HK-2 (cell line): ENCODE data around the gene LRRC8B.
"Not testable (repeated sequence)": the region's sequence is repeated elsewhere in the genome, so short reads cannot be mapped to it uniquely, and the experiment has no call there.

Source experiments
- DNase-seq: peaks from one replicate; pipeline ENCODE4 v3.0.0-alpha.2; 2018; ENCODE audit not compliant: unreplicated experiment

Gene LRRC8B

DNA sequence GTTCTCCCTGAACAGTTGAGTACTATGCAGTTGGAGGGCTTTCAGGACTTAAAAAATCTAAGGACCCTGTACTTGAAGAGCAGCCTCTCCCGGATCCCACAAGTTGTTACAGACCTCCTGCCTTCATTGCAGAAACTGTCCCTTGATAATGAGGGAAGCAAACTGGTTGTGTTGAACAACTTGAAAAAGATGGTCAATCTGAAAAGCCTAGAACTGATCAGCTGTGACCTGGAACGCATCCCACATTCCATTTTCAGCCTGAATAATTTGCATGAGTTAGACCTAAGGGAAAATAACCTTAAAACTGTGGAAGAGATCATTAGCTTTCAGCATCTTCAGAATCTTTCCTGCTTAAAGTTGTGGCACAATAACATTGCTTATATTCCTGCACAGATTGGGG is 59.6 kb downstream of the LRRC8B start:
- DNase-seq, result no peak

DNA sequence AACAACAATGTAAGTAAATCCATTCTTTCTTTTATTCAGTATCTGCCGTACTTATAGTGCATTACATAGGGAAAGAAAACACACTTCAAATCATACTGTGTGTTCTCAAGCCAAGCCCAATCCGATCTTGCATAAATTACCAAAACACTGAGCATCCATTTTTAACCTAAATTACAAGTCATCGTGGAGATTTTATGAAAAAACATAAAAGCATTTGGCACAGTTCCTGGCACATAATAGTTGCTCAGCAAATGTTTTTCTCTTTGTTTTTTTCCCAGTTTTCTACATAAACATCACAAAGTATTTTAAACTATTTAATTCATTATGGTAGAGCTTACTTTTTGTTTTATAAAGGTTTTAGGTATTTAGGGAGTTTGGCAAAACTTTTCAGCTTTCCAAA is 60.2 kb downstream of the LRRC8B start:
- DNase-seq, result no peak

DNA sequence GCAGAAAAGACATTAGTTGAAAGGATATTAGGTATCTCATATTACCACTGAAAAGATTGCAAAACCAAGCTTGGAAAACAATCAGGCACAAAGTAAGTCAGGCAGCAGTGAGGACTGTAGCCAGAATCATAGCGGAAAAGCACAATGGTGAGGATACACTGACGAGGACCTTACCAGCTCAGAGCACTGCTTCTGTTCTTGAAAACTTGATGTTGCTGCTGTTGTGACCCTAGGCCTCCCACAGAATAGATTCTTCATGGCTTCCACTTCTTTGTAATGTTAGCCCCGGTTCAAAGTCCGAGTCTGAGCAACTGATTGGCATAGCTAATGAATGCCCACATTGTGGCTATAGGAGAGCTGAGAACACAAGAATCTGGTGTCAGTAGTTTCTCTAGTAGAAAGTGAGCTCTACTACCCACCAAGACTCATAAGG is 63.1 kb downstream of the LRRC8B start:
- DNase-seq, result no peak

DNA sequence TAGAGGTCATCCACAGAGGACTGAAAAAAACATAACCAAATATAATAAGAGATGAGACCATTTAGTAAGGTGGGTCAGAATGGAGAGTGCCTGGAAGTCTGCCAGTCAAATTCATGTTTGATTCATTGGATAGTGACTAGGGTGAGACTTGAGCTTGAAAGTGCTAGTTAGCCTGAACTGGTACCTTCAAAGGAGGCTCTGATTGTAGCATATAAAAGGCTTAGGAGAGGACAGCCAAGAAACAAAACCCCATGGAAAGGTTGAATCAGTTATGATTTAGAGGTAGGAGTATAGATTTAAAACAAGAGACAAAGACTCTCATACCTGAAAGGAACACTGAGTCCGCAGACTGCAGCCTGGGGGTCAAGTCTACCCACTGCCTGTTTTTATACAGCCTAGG is 63.9 kb downstream of the LRRC8B start:
- no peak for DNase-seq

DNA sequence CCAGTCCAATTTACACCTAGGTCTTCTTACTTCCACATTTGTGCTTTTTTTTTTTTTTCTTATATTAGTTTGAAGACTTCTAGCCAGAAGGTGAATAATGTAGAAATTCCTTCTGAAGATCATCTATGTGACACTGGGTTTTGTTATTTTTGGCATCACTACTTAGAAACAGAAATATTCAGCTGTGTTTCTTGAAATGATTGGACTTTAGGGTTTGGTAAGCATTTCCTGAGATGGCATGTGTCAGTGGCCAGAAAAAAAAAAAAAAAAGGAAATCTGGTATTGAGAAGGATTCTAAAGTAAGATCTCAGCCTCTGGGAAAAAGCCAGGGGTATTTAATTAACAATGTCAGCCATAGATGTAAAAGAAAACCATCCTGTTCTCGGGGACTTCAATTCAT is 64.9 kb downstream of the LRRC8B start:
- no peak for DNase-seq

DNA sequence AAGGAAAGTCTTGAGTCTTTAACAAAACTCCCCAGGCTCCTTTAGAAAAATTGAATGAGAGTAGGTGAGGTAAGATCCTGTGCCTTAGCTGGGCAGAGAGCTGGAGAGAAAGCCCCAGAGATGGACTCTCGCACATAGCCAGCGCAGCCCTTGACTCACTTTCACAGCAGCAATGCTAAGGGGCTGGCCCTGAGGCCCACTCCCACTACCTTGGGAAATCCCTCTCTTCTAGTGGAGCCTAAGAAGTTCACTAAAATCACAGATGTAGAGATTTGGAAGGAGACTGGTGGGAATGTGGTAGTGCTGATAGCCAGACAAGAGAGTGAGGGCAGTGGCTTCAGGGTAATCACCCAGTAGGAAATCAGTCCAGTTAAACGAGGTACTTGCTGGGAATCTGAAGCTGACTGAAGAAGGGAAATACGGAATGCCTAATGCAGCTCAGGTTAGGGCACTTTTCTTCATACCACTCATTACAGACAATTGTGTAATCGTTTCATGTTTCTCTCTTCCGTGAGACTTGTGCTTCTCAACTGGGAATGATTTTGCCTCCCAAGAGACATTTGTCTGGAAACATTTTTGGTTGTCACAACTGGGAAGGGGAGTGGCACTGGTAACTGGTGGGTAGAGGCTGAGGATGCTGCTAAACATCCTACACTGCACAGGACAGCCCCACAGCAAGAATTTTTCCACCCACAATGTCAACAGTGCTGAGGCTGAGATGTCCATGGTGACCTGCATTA is 65.9 kb downstream of the LRRC8B start:
- DNase-seq, result no peak

DNA sequence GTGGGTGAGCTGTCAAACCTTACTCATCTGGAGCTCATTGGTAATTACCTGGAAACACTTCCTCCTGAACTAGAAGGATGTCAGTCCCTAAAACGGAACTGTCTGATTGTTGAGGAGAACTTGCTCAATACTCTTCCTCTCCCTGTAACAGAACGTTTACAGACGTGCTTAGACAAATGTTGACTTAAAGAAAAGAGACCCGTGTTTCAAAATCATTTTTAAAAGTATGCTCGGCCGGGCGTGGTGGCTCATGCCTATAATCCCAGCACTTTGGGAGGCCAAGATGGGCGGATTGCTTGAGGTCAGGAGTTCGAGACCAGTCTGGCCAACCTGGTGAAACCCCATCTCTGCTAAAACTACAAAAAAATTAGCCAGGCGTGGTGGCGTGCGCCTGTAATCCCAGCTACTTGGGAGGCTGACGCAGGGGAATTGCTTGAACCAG is 68.3 kb downstream of the LRRC8B start:
- DNase-seq, result not testable (repeated sequence)

DNA sequence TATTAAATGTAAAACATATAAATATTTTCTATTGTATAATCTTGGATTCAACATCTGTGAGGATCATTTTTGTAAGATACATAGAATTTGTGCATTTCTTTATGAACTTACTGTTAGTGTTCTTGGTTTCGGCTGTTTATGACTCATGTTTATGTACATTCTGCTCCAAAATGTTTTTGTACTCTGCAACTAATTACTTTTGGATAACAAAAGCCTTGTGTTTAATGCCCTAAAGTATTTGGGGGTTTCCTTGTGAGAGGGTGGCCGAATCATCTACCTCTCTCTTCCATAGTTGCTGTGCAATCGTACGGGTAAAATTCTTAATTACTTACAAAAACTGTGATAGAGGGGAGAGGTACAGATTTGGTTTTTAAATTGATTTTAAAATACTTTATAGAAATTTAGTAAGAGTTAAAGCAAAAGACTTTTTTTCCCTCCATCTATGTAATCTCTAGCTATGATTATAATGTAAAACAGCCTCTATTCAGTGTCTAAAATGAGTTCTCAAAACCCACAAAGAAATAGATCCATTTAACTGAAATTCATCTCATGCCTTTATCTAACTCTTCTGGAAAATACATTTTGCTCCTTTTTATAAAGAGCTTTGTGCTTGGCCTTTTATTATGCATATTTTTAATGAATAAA is 69.6 kb downstream of the LRRC8B start:
- no peak for DNase-seq

DNA sequence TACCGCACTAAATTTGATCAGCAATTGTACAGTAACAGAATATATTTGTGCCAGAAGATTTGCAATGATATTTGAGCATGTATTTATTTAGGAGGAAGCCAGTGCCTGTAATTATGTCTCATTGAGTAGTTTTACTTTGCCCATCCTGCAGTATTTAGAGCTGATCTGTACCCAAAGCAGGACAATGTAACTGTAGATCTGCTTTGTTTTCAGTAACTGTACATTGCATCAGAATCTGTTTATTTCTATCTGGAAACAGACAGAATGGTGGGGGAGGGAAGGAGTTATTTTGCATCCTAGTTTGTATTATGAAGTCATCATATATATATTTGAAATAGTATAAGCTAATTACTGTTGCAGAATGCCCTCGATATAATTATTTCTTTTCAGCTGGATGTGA is 72.1 kb downstream of the LRRC8B start:
- DNase-seq, result no peak

DNA sequence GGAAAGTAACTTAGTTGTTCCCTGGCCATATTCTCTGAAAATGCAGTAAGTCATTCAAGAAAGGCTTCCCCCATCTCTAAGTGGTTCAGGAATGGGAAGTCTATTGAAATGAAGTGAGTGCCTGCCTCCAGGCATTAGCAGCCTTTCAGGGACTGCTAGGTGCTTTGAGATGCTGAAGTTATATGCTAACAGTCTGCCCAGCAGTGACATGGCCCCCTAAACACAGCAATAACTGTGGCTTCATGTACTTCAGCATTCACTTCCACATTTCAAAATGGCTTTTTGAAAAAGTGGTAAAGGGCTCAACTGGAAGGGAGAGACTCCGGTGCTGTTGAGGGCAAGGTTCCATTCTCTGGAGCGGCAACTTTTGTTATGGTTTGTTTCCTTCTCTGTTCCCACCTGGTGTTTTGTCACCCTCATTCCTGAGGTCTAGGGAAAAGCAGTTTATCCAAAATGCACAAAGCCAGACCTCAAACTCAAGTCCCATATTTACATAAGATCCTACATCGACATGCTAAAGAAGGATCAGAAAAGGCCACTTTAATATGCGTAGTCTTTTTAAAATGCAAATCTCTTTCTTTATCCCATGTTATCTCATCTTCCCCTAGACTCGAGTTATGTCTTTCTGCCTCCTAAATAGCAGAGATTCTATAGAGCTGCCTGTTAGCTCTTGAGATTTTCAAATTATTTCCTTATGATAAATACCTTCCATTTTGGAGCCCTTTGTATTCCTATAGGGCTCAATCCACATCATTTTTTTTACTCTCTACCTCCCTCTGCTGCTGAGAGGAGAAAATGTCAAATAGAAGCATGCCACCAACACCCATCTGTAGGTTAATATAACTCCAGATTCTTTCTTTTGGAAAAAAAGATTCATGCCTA is 74.1 kb downstream of the LRRC8B start:
- no peak for DNase-seq

DNA sequence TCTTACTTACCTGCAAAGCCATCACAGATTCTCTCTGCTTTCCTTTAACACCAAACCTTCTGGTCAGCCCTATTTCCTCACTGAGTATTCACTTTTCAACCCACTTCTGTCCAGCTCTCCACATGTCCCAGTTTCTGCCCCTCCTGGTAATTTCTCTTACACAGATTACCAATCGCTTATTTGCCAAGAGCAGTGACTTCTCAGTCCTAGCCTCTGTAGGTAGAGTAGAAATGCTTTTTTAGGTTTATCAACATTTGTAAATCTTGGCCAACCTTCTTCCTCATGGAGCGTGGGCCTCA is 74.7 kb downstream of the LRRC8B start:
- no peak for DNase-seq

DNA sequence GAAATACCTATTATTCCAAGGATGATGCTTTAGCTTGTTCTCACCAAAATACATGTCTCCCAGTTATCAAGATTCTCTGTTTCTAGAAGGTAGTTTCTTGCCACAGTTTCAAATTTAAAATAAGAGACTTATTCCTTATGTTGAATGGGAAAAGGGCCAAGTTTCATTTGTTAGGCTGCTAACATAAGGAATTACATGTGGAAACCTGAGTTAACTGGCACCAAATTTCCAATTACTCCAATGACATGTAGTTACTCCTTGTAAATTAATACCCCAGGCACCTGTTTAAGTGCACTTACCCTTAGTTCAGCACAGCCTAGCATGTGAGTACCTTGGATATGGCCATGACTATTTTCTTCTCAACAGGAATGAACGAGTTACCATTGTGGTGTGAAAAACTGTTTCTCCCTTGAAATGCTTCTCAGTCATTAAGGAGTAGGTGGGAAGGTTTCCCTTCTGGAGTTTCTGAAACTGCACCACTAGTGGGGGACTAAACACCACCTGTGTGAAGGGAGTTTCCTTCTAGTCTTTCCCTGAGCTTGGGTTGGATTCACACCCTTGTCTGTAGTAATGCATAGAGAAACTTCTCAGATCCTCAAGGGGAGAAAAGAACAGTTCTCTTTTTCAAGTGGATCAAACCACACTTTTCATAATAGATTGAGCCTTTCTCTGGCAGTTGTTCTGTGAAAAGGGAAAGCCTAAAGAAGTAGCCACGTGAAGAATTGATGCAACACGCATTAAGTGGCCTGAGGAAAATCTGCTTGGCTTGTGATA is 76.0 kb downstream of the LRRC8B start:
- DNase-seq, result no peak

DNA sequence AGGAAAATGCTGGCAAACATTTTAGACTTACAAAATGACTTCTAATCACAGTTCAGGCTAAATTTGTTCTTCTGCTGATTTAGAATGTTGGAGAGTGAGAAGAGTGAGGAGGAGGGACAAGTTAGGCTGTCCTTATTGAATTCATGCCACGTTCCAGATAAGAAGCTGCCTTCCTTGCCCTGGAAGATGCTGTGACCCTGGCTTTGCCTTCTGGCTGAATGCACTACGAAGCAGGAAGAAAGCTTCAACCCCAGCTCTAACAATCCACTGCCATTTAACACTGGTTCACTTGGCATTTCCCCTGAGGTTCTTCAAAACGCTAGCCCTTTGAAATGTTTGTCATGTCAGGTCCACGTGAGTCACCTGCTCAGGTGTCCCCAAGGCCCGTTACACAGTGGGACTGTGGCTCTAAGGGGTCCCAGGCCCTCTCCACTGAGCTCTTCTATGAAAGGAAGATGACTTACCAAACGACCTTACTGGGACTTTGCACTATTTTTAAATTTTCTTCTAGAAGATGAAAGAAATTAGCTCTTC is 78.3 kb downstream of the LRRC8B start:
- DNase-seq, result no peak

DNA sequence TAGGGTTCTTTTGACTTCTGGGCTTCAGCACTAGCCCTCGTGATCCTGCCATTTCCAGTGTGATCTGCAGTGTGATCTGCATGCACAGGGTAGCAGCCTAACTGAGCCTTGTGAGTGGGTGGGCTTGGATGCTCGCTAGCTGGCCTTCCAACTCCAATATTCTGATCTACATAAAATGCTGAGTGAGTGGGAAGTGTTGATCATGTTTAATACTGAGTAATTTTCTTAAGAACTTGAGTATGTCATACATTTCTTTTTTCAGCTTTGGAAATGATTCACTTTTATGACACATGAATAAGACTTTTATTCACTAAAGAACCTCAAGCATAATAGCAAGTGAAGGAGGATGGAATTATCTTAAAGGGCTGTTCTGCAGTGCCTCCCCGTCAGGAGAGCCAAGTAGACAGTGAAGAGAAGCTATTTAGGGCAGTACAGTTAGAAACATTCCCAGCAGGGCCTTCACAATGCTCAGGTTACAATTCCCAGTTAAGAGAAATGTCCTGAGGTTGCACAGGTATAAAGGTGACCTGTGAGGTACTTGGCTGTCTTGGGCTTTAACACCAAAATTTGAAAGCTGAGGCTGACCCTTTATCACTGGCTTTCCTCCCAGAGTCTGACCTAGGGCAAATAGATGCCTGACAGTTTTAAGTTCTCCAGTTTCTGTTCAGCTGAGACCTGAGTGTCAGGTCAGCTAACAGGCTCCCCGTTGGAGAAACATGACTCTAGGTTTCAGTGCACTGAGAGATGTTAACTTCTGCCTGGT is 79.2 kb downstream of the LRRC8B start:
- DNase-seq, result no peak

DNA sequence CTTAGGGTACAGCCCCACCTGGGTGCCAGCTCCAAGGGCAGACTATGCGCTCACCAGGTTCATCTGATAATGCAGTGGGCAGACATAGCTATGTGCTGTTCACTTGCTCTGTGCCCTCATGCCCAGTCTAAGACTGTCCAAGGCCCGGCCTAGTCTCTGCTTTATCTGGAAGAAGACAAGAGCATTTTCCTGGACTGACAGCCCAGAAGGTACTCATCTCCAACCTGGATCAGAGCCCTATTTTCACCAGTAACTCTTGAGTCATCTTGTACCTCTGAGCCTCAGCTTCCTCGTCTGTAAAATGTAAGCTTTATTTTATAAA is 79.7 kb downstream of the LRRC8B start:
- DNase-seq, result no peak

DNA sequence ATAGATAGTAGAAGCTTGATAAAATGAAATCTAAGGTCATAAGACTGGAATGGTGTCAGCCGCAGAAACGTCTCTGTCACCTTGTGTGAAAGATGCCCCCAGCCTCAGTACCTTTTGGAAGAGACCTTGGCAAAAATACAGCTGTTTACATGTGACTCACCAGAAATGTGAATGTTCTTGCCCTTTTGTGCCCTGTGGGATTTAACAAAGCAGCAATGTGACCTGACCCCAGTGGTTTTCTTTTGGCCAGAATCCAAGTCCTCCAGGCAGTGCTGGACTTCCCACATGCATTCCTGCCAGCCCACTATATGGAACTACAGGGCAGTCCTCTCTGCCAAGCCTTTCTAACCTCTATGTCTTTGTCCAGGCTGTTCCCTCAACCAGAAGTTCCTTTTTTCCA is 81.1 kb downstream of the LRRC8B start:
- DNase-seq, result peak; percentile 58

DNA sequence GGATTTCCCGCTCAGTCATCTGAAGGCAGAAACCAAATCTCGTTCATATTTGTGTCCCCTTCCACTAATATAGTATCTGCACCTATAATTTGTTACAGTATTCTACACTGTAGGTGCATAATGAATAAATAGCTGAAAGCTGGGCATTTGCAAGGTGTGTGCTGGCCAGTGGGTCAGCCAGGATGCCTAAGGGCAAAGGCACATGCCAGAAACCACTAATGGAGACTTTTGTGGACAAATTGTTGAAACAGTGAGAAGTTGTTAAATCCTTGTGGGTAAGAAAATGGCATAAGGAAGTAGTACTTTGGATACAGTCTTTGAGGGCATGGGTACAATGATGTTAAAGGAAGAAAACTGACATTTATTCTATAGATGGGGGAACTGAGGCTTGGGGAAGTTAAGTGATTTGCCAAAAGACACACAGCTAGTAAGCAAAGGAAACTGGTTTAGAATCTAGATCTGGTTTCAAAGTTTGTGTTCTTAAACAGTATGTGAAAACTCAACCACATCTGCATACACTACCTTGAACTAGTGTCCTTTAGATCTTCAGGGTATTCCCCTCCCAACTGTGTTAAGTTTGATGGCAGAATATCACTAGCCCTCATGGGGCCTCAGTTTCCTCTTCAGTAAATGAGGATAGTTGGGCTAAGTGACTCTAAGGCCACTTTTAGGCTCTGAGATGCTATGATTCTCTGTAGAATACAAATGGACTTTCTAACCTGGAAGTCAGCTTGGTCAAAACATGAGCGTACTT is 81.8 kb downstream of the LRRC8B start:
- DNase-seq, result no peak

DNA sequence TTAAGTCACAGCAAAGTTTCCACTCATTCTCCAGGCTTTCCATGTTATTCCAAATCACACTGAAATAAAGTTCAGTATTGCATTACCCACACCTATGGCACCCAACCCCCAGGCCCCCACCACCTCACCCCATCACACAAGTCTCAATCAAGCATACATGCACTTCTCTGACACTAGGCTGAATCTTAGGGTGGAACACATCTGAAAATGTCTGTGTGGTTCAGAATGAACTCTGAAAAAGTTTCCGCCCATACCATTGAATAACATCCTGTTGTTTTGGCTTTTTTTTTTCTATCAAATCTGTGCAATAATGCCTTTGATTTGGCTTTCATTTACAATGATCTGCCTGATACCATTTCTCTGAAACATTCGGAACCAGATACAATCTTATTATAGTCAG is 82.5 kb downstream of the LRRC8B start:
- no peak for DNase-seq

DNA sequence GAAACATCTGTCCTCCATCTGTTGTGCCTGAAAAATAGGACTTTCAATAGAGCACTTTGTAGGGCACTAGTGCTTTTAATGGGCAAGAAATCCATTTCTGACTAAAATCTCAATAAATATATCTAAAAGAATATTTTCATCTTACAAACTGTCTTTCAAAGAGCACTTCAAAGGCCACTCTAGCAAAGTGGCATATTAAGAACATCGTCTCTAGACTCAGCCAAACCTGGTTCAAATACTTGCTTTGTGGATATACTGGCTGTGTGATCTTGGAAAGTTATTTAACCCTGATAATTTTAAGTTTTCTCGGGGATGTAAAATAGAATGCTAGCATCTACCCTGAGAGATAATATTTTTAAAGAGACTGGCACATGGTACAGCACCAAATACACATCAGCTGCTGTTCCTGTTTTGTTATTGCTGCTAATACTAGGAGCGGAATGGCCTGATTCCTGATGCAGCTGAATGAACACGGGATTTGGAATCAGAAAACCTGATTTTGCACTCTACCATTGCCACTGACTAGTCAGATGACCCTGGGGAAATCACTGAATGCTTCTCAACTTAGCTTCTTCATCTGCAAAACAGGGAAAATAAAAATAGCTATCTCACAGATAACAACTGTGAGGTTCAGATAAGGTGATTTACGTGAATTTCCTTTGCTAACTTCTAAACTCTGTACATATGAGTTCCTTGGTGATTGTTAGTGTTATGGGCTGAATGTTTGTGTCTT is 83.1 kb downstream of the LRRC8B start:
- DNase-seq, result no peak
